ENCODE results near the gene RASAL1. TPM values are rescaled to one million over a fixed set of nuclear protein-coding genes. Genes with fewer than 3 reads are reported as not detected.

The RASAL1 gene
- total RNA-seq = 10 to 100 TPM; 17.4 to 98.7 (median 56.6) TPM

GRCh38 chr12:113135178-113136127 is at the start of gene RASAL1:
RASAL1 (minus strand) TSS chr12:113135761; CDS start chr12:113135462, 299 bp downstream.
- Histone ChIP-seq H3K27me3 (peaks cover 0 to 48% (median 1%) of the 10 kb centered on the region in 4 donors), H3K36me3 (no peaks in the 10 kb centered on the region), H3K27ac (peak within 1 kb of the TSS; percentile 72 to 87 (median 84)), H3K4me3 (peak within 1 kb of the TSS; percentile 51 to 65 (median 58)), H3K9me3 (no peaks in the 10 kb centered on the region), H3K4me1 (peaks cover 0 to 47% (median 7%) of the 10 kb centered on the region in 3 donors)
- no peak for DNase-seq
- intact Hi-C loops (cut with DNase I) = no loop called here
- WGBS, 2 donors = 2% methylated on average over 12 of the region's 68 CpGs; no CpG with 5 or more reads in 1 of the 2 donors
- TF ChIP-seq POLR2A (IDR thresholded peaks at IDR 0.05) = peak in 1 of 4 donors; percentile 18
- TF ChIP-seq, protein P1, sequence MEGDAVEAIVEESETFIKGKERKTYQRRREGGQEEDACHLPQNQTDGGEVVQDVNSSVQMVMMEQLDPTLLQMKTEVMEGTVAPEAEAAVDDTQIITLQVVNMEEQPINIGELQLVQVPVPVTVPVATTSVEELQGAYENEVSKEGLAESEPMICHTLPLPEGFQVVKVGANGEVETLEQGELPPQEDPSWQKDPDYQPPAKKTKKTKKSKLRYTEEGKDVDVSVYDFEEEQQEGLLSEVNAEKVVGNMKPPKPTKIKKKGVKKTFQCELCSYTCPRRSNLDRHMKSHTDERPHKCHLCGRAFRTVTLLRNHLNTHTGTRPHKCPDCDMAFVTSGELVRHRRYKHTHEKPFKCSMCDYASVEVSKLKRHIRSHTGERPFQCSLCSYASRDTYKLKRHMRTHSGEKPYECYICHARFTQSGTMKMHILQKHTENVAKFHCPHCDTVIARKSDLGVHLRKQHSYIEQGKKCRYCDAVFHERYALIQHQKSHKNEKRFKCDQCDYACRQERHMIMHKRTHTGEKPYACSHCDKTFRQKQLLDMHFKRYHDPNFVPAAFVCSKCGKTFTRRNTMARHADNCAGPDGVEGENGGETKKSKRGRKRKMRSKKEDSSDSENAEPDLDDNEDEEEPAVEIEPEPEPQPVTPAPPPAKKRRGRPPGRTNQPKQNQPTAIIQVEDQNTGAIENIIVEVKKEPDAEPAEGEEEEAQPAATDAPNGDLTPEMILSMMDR (IDR thresholded peaks at IDR 0.05) = peak; percentile 23 to 64 (median 44)

DNA sequence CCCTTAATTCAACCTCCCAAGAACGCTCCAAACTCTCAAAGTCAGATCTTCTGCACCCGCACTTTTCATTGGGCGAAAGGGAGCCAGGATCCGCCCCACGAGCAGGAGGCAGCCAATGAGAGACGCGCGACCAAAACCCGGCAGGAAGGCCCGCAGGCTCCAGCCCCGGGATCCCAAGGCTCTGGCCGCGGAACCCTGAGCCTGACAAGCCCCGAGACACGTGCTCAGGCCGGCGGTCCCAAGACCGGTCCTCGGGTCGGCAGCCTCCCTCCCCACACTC is 49.3 kb upstream of the RASAL1 start:
- Histone ChIP-seq H3K36me3 (peaks cover 9 to 47% (median 12%) of the 10 kb centered on the region in 3 donors), H3K4me3 (peak overlapping the region; percentile 77 to 98 (median 88)), H3K27me3 (no peaks in the 10 kb centered on the region), H3K9me3 (no peaks in the 10 kb centered on the region), H3K27ac (peak overlapping the region; percentile 92 to 96 (median 96)), H3K4me1 (peaks cover 17 to 54% (median 33%) of the 10 kb centered on the region in 3 donors)
- intact Hi-C loops (cut with DNase I) = no loop called here
- TF ChIP-seq POLR2A (IDR thresholded peaks at IDR 0.05) = no peak
- TF ChIP-seq, protein P1 (IDR thresholded peaks at IDR 0.05) = no peak
- peak; percentile 49 for DNase-seq
- WGBS, 2 donors = 0% methylated on average over 10 of the region's 20 CpGs; no CpG with 5 or more reads in 1 of the 2 donors

- Histone ChIP-seq H3K27ac (peak overlapping the region; percentile 92 to 96 (median 96)), H3K4me1 (peaks cover 17 to 53% (median 33%) of the 10 kb centered on the region in 3 donors), H3K4me3 (peak overlapping the region; percentile 77 to 98 (median 88)), H3K36me3 (peaks cover 15 to 49% (median 17%) of the 10 kb centered on the region in 3 donors), H3K9me3 (no peaks in the 10 kb centered on the region), H3K27me3 (no peaks in the 10 kb centered on the region)
- intact Hi-C loops (cut with DNase I) = no loop called here
- TF ChIP-seq, protein P1 (IDR thresholded peaks at IDR 0.05) = no peak
- 26 to 45% methylated on average over 14 to 22 of the region's 26 CpGs for WGBS, 2 donors
- DNase-seq = no peak
Measured at GRCh38 chr12:113184098-113184899, 48.7 kb upstream of the RASAL1 start.

DNA sequence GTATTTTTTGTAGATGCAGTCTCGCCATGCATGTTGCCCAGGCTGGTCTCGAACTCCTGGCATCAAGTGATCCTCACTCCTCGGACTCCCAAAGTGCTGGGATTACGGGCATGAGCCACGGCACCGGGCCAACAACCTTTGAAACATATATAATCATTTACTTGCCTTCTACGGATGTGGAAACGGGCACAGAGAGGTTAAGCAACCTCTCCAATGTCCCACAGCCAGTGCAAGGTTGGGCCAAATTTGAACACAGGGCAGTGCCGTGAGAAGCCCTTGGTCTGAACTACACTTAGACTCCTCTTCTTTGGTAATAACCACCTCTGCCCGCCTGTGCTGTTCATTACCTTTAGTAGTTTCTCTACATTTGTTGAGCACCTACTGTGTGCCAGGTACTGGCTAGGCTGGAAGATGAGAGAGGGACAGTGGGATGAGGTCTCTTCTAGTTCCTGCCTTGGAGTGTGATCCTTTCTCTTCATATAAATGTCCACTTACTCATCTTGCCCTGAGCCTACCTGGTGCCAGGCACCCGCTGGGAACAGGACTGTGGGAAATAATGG is 47.5 kb upstream of the RASAL1 start:
- 91 to 96% methylated on average over 10 of the region's 11 CpGs for WGBS, 2 donors
- intact Hi-C loops (cut with DNase I) = no loop called here
- Histone ChIP-seq H3K36me3 (peaks cover 23 to 55% (median 24%) of the 10 kb centered on the region in 3 donors), H3K9me3 (no peaks in the 10 kb centered on the region), H3K27ac (no peak overlapping the region), H3K4me1 (peaks cover 17 to 49% (median 33%) of the 10 kb centered on the region in 3 donors), H3K4me3 (no peak overlapping the region), H3K27me3 (no peaks in the 10 kb centered on the region)
- no peak for DNase-seq
- TF ChIP-seq, protein P1 (IDR thresholded peaks at IDR 0.05) = no peak
- TF ChIP-seq POLR2A (IDR thresholded peaks at IDR 0.05) = no peak

All from esophagus squamous epithelium (tissue), 5 donors.